ENCODE measurements around the gene TTC21A. TPM values are rescaled to one million over a fixed set of nuclear protein-coding genes. Genes with fewer than 3 reads are reported as not detected.

The TTC21A gene
- total RNA-seq, 1 donor from 2014 or later = 6.8 TPM

- H3K4me3 Mint-ChIP-seq = no peak overlapping the region
- H3K9me3 Mint-ChIP-seq = no peaks in the 10 kb centered on the region
- no peak for DNase-seq (ENCODE audit: low read depth, low spot score)
- no peak for TF ChIP-seq CTCF (conservative IDR thresholded peaks at IDR 0.05)
- no peaks in the 10 kb centered on the region for H3K27me3 Mint-ChIP-seq (ENCODE audit: low read depth)
- H3K36me3 Mint-ChIP-seq (ENCODE audit: low read depth) = no peaks in the 10 kb centered on the region
- peaks cover 8% of the 10 kb centered on the region for H3K4me1 Mint-ChIP-seq
- no peak overlapping the region for H3K27ac Mint-ChIP-seq (ENCODE audit: unreplicated experiment)
Observed at GRCh38 chr3:39135170-39135805, 27.8 kb downstream of the TTC21A start.

- H3K4me1 Mint-ChIP-seq = peaks cover 3% of the 10 kb centered on the region
- no peak for DNase-seq (ENCODE audit: low read depth, low spot score)
- TF ChIP-seq CTCF (conservative IDR thresholded peaks at IDR 0.05) = no peak
- no peak overlapping the region for H3K4me3 Mint-ChIP-seq
- no peak overlapping the region for H3K27ac Mint-ChIP-seq (ENCODE audit: unreplicated experiment)
- no peaks in the 10 kb centered on the region for H3K27me3 Mint-ChIP-seq (ENCODE audit: low read depth)
- no peaks in the 10 kb centered on the region for H3K36me3 Mint-ChIP-seq (ENCODE audit: low read depth)
- no peaks in the 10 kb centered on the region for H3K9me3 Mint-ChIP-seq
Observed at GRCh38 chr3:39136533-39137434, 29.3 kb downstream of the TTC21A start.

GRCh38 chr3:39137435-39137936 is 30.0 kb downstream of the TTC21A start:
- Mint-ChIP-seq H3K27ac (ENCODE audit: unreplicated experiment) (no peak overlapping the region), H3K27me3 (ENCODE audit: low read depth) (no peaks in the 10 kb centered on the region), H3K4me1 (peaks cover 4% of the 10 kb centered on the region), H3K9me3 (no peaks in the 10 kb centered on the region), H3K36me3 (ENCODE audit: low read depth) (no peaks in the 10 kb centered on the region), H3K4me3 (no peak overlapping the region)
- DNase-seq (ENCODE audit: low read depth, low spot score) = no peak
- no peak for TF ChIP-seq CTCF (conservative IDR thresholded peaks at IDR 0.05)

- no peaks in the 10 kb centered on the region for H3K36me3 Mint-ChIP-seq (ENCODE audit: low read depth)
- H3K27ac Mint-ChIP-seq (ENCODE audit: unreplicated experiment) = no peak overlapping the region
- no peak overlapping the region for H3K4me3 Mint-ChIP-seq
- peaks cover 4% of the 10 kb centered on the region for H3K4me1 Mint-ChIP-seq
- no peak for DNase-seq (ENCODE audit: low read depth, low spot score)
- no peak for TF ChIP-seq CTCF (conservative IDR thresholded peaks at IDR 0.05)
- H3K9me3 Mint-ChIP-seq = no peaks in the 10 kb centered on the region
- H3K27me3 Mint-ChIP-seq (ENCODE audit: low read depth) = no peaks in the 10 kb centered on the region
Observed at GRCh38 chr3:39137991-39138803, 30.7 kb downstream of the TTC21A start.

- no peak for TF ChIP-seq CTCF (conservative IDR thresholded peaks at IDR 0.05)
- DNase-seq (ENCODE audit: low read depth, low spot score) = no peak
- no peaks in the 10 kb centered on the region for H3K36me3 Mint-ChIP-seq (ENCODE audit: low read depth)
- H3K27me3 Mint-ChIP-seq (ENCODE audit: low read depth) = no peaks in the 10 kb centered on the region
- no peak overlapping the region for H3K4me3 Mint-ChIP-seq
- no peaks in the 10 kb centered on the region for H3K9me3 Mint-ChIP-seq
- peaks cover 4% of the 10 kb centered on the region for H3K4me1 Mint-ChIP-seq
- H3K27ac Mint-ChIP-seq (ENCODE audit: unreplicated experiment) = no peak overlapping the region
Observed at GRCh38 chr3:39138804-39139415, 31.4 kb downstream of the TTC21A start.
